ENCODE data around the gene AAK1. TPM values are rescaled to one million over a fixed set of nuclear protein-coding genes. Genes with fewer than 3 reads are reported as not detected.

Gene AAK1
- total and polyA plus RNA-seq, 10 of the 15 experiments (the other 5 are each of a cell fraction or from before 2014, with no cell fraction given), result 2.9 to 41.4 (median 17.5) TPM

DNA sequence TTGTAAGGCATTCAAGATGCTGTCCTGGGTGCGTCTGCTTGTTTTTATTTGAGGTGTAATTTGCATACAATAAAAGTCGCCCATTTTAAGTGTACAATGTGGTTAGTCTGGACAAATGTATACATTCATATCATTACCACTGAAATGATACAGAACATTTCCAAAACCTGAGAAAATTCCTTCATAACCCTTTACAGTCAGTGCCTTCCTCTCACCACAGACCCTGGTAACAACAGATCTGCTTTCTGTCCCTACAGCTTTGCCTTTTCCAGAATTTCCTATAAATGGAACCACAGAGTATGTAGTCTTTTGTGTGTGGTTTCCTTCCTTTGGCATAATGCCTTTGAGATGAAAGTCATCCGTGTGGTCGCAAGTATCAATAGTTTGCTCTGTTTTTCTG, 160.5 kb downstream of the AAK1 start:
- Histone ChIP-seq H3K9ac (ENCODE audit: control insufficient read depth, insufficient read depth, low read length) (no peak overlapping the region), H3K9me3 (replicated peaks; ENCODE audit: control insufficient read depth, insufficient read depth, low read length) (no peaks in the 10 kb centered on the region), H3K27me3 (replicated peaks in 1 of 2; ENCODE audit: control insufficient read depth in 2 of 2, insufficient read depth in 2 of 2, low read length in 1 of 2) (no peaks in the 10 kb centered on the region), H3K4me3 (no peak overlapping the region), H2AFZ (ENCODE audit: control insufficient read depth, low read depth, low read length) (no peak overlapping the region), H3K4me1 (ENCODE audit: control insufficient read depth, insufficient read depth, low read length) (peaks cover 4% of the 10 kb centered on the region; the same call in 1 of the 2 replicates), H3K79me2 (ENCODE audit: control insufficient read depth, insufficient read depth, low read length) (no peaks in the 10 kb centered on the region), H3K4me2 (ENCODE audit: control insufficient read depth, insufficient read depth) (no peak overlapping the region), H3K27ac (ENCODE audit: control insufficient read depth, insufficient read depth) (no peak overlapping the region), H4K20me1 (ENCODE audit: control insufficient read depth, insufficient read depth) (no peaks in the 10 kb centered on the region), H3K36me3 (ENCODE audit: control insufficient read depth in 2 of 2, insufficient read depth in 2 of 2, low read length in 1 of 2) (no peaks in the 10 kb centered on the region; a peak in 2 of 4 replicates)
- WGBS (ENCODE audit: insufficient coverage, insufficient replicate concordance, low lambda C conversion rate, missing lambda C conversion rate), result 50% methylated on average over 4 of the region's 4 CpGs
- intact Hi-C loops (cut with micrococcal nuclease; ENCODE audit: unreplicated experiment), result no loop called here
- ChIA-PET CTCF (interaction anchor here (1.0 kb wide), 1 partner anchor 82 kb away, joined by 3 read pairs; no protein-coding TSS in a partner anchor), SMC1A (ENCODE audit: uncharacterized antibody, unreplicated experiment) (interaction anchor here (1.1 kb wide), 1 partner anchor 9 kb away, joined by 5 read pairs; no protein-coding TSS in a partner anchor), RAD21 (ENCODE audit: unreplicated experiment) (no interaction called here), POLR2A (no interaction called here)
- ATAC-seq (peak; percentile 57), FAIRE-seq (no peak), DNase-seq (ENCODE audit: low read depth, low spot score) (no peak)
- no TSS peak for BruUV-seq (replicated peaks)
- no peak for TF ChIP-seq GABPA (IDR thresholded peaks at IDR 0.05; ENCODE audit: low read depth)
- no peak for TF ChIP-seq YY1 (IDR thresholded peaks at IDR 0.05; ENCODE audit: low read depth, low read length)
- TF ChIP-seq RUNX3 (IDR thresholded peaks at IDR 0.05; ENCODE audit: low read length), result peak; percentile 65
- no peak for TF ChIP-seq ZZZ3 (IDR thresholded peaks at IDR 0.05; ENCODE audit: control insufficient read depth, insufficient read length, low read depth)
- no peak for TF ChIP-seq SIN3A (IDR thresholded peaks at IDR 0.05; ENCODE audit: low read depth, low read length)
- TF ChIP-seq, protein P1, sequence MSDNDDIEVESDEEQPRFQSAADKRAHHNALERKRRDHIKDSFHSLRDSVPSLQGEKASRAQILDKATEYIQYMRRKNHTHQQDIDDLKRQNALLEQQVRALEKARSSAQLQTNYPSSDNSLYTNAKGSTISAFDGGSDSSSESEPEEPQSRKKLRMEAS (IDR thresholded peaks at IDR 0.05; ENCODE audit: low read depth, low read length), result no peak
- no peak for TF ChIP-seq NR2C2 (IDR thresholded peaks at IDR 0.05; ENCODE audit: borderline replicate concordance, control insufficient read depth, insufficient read length, low read depth)
- TF ChIP-seq, protein P2, sequence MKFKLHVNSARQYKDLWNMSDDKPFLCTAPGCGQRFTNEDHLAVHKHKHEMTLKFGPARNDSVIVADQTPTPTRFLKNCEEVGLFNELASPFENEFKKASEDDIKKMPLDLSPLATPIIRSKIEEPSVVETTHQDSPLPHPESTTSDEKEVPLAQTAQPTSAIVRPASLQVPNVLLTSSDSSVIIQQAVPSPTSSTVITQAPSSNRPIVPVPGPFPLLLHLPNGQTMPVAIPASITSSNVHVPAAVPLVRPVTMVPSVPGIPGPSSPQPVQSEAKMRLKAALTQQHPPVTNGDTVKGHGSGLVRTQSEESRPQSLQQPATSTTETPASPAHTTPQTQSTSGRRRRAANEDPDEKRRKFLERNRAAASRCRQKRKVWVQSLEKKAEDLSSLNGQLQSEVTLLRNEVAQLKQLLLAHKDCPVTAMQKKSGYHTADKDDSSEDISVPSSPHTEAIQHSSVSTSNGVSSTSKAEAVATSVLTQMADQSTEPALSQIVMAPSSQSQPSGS (IDR thresholded peaks at IDR 0.05; ENCODE audit: low read length), result peak; percentile 36; the same call in 1 of the 2 replicates
- no peak for TF ChIP-seq NFIC (IDR thresholded peaks at IDR 0.05; ENCODE audit: low read depth, low read length)
- in situ Hi-C loops (cut with MboI), result no loop called here

Data from GM12878 (cell line).